ENCODE data around the gene TNFRSF21. TPM values are rescaled to one million over a fixed set of nuclear protein-coding genes. Genes with fewer than 3 reads are reported as not detected.

Gene TNFRSF21
- total RNA-seq, 1 donor = 5.2 TPM

- H3K4me3 ChIP-seq (ENCODE audit: low read length) = no peak overlapping the region
- H3K4me1 ChIP-seq (ENCODE audit: insufficient read depth, low read length) = no peaks in the 10 kb centered on the region
- H3K9me3 ChIP-seq (ENCODE audit: low read depth, low read length) = no peaks in the 10 kb centered on the region
- no peaks in the 10 kb centered on the region for H3K27me3 ChIP-seq (ENCODE audit: insufficient read depth, low read length)
Measured at GRCh38 chr6:47256361-47256760, 53.3 kb downstream of the TNFRSF21 start.

GRCh38 chr6:47254906-47255305 lies 54.8 kb downstream of the TNFRSF21 start:
- H3K27me3 ChIP-seq (ENCODE audit: insufficient read depth, low read length) = no peaks in the 10 kb centered on the region
- no peaks in the 10 kb centered on the region for H3K4me1 ChIP-seq (ENCODE audit: insufficient read depth, low read length)
- no peak overlapping the region for H3K4me3 ChIP-seq (ENCODE audit: low read length)
- H3K9me3 ChIP-seq (ENCODE audit: low read depth, low read length) = no peaks in the 10 kb centered on the region

GRCh38 chr6:47254051-47254450 lies 55.7 kb downstream of the TNFRSF21 start:
- Histone ChIP-seq H3K4me1 (ENCODE audit: insufficient read depth, low read length) (no peaks in the 10 kb centered on the region), H3K27me3 (ENCODE audit: insufficient read depth, low read length) (no peaks in the 10 kb centered on the region), H3K9me3 (ENCODE audit: low read depth, low read length) (no peaks in the 10 kb centered on the region), H3K4me3 (ENCODE audit: low read length) (no peak overlapping the region)

GRCh38 chr6:47253136-47253535 lies 56.6 kb downstream of the TNFRSF21 start:
- Histone ChIP-seq H3K27me3 (ENCODE audit: insufficient read depth, low read length) (no peaks in the 10 kb centered on the region), H3K4me1 (ENCODE audit: insufficient read depth, low read length) (no peaks in the 10 kb centered on the region), H3K9me3 (ENCODE audit: low read depth, low read length) (no peaks in the 10 kb centered on the region), H3K4me3 (ENCODE audit: low read length) (no peak overlapping the region)

GRCh38 chr6:47252633-47253032 lies 57.1 kb downstream of the TNFRSF21 start:
- Histone ChIP-seq H3K4me1 (ENCODE audit: insufficient read depth, low read length) (peaks cover 2% of the 10 kb centered on the region), H3K27me3 (ENCODE audit: insufficient read depth, low read length) (no peaks in the 10 kb centered on the region), H3K4me3 (ENCODE audit: low read length) (no peak overlapping the region)

GRCh38 chr6:47251396-47251795 lies 58.3 kb downstream of the TNFRSF21 start:
- Histone ChIP-seq H3K4me3 (ENCODE audit: low read length) (no peak overlapping the region), H3K27me3 (ENCODE audit: insufficient read depth, low read length) (no peaks in the 10 kb centered on the region), H3K9me3 (ENCODE audit: low read depth, low read length) (no peaks in the 10 kb centered on the region), H3K4me1 (ENCODE audit: insufficient read depth, low read length) (peaks cover 14% of the 10 kb centered on the region)

More at GRCh38 chr6:47252633-47253032, 57.1 kb downstream of the TNFRSF21 start:
- no peaks in the 10 kb centered on the region for H3K9me3 ChIP-seq (ENCODE audit: low read depth, low read length)

GRCh38 chr6:47250302-47250701 lies 59.4 kb downstream of the TNFRSF21 start:
- peaks cover 23% of the 10 kb centered on the region for H3K4me1 ChIP-seq (ENCODE audit: insufficient read depth, low read length)
- no peak overlapping the region for H3K4me3 ChIP-seq (ENCODE audit: low read length)
- no peaks in the 10 kb centered on the region for H3K27me3 ChIP-seq (ENCODE audit: insufficient read depth, low read length)
- no peaks in the 10 kb centered on the region for H3K9me3 ChIP-seq (ENCODE audit: low read depth, low read length)

GRCh38 chr6:47248446-47248845 lies 61.3 kb downstream of the TNFRSF21 start:
- H3K27me3 ChIP-seq (ENCODE audit: insufficient read depth, low read length) = no peaks in the 10 kb centered on the region
- H3K4me3 ChIP-seq (ENCODE audit: low read length) = no peak overlapping the region
- H3K4me1 ChIP-seq (ENCODE audit: insufficient read depth, low read length) = peaks cover 25% of the 10 kb centered on the region
- no peaks in the 10 kb centered on the region for H3K9me3 ChIP-seq (ENCODE audit: low read depth, low read length)

- Histone ChIP-seq H3K4me3 (ENCODE audit: low read length) (no peak overlapping the region), H3K4me1 (ENCODE audit: insufficient read depth, low read length) (peaks cover 37% of the 10 kb centered on the region), H3K9me3 (ENCODE audit: low read depth, low read length) (no peaks in the 10 kb centered on the region), H3K27me3 (ENCODE audit: insufficient read depth, low read length) (no peaks in the 10 kb centered on the region)
Measured at GRCh38 chr6:47247227-47247797, 62.4 kb downstream of the TNFRSF21 start.

- H3K27me3 ChIP-seq (ENCODE audit: insufficient read depth, low read length) = no peaks in the 10 kb centered on the region
- no peaks in the 10 kb centered on the region for H3K9me3 ChIP-seq (ENCODE audit: low read depth, low read length)
- H3K4me3 ChIP-seq (ENCODE audit: low read length) = no peak overlapping the region
- peaks cover 44% of the 10 kb centered on the region for H3K4me1 ChIP-seq (ENCODE audit: insufficient read depth, low read length)
Measured at GRCh38 chr6:47246551-47246950, 63.2 kb downstream of the TNFRSF21 start.

- Histone ChIP-seq H3K4me1 (ENCODE audit: insufficient read depth, low read length) (peaks cover 44% of the 10 kb centered on the region), H3K27me3 (ENCODE audit: insufficient read depth, low read length) (no peaks in the 10 kb centered on the region), H3K9me3 (ENCODE audit: low read depth, low read length) (no peaks in the 10 kb centered on the region), H3K4me3 (ENCODE audit: low read length) (no peak overlapping the region)
Measured at GRCh38 chr6:47245745-47246371, 63.8 kb downstream of the TNFRSF21 start.

- no peak overlapping the region for H3K4me3 ChIP-seq (ENCODE audit: low read length)
- H3K9me3 ChIP-seq (ENCODE audit: low read depth, low read length) = no peaks in the 10 kb centered on the region
- H3K27me3 ChIP-seq (ENCODE audit: insufficient read depth, low read length) = no peaks in the 10 kb centered on the region
- H3K4me1 ChIP-seq (ENCODE audit: insufficient read depth, low read length) = peaks cover 43% of the 10 kb centered on the region
Measured at GRCh38 chr6:47242483-47243386, 67.0 kb downstream of the TNFRSF21 start.

GRCh38 chr6:47241742-47242482 lies 67.8 kb downstream of the TNFRSF21 start:
- Histone ChIP-seq H3K4me1 (ENCODE audit: insufficient read depth, low read length) (peaks cover 36% of the 10 kb centered on the region), H3K4me3 (ENCODE audit: low read length) (no peak overlapping the region), H3K9me3 (ENCODE audit: low read depth, low read length) (no peaks in the 10 kb centered on the region), H3K27me3 (ENCODE audit: insufficient read depth, low read length) (no peaks in the 10 kb centered on the region)

- no peaks in the 10 kb centered on the region for H3K9me3 ChIP-seq (ENCODE audit: low read depth, low read length)
- H3K4me3 ChIP-seq (ENCODE audit: low read length) = no peak overlapping the region
- peaks cover 36% of the 10 kb centered on the region for H3K4me1 ChIP-seq (ENCODE audit: insufficient read depth, low read length)
- no peaks in the 10 kb centered on the region for H3K27me3 ChIP-seq (ENCODE audit: insufficient read depth, low read length)
Measured at GRCh38 chr6:47240277-47240890, 69.3 kb downstream of the TNFRSF21 start.

Data from mononuclear cell (primary cell).